ENCODE data around the gene DRC7.
"Not testable (repeated sequence)": the region's sequence is repeated elsewhere in the genome, so short reads cannot be mapped to it uniquely, and the experiment has no call there.

Gene DRC7

GRCh38 chr16:57708168-57708567 is 13.6 kb downstream of the DRC7 start:
- TF ChIP-seq CTCF (IDR thresholded peaks at IDR 0.05; ENCODE audit: low read depth, low read length), result no peak
- Histone ChIP-seq H3K36me3 (no peaks in the 10 kb centered on the region), H3K4me3 (ENCODE audit: low read depth, low read length) (no peak overlapping the region), H3K9me3 (ENCODE audit: severe bottlenecking) (no peaks in the 10 kb centered on the region), H3K27me3 (ENCODE audit: insufficient read depth, low read depth, severe bottlenecking) (no peaks in the 10 kb centered on the region), H3K27ac (no peak overlapping the region)
- DNase-seq, result no peak

- TF ChIP-seq CTCF (IDR thresholded peaks at IDR 0.05; ENCODE audit: low read depth, low read length), result no peak
- H3K27ac ChIP-seq, result no peak overlapping the region
- H3K27me3 ChIP-seq (ENCODE audit: insufficient read depth, low read depth, severe bottlenecking), result no peaks in the 10 kb centered on the region
- no peaks in the 10 kb centered on the region for H3K9me3 ChIP-seq (ENCODE audit: severe bottlenecking)
- H3K36me3 ChIP-seq, result no peaks in the 10 kb centered on the region
- no peak overlapping the region for H3K4me3 ChIP-seq (ENCODE audit: low read depth, low read length)
- no peak for DNase-seq
Observed at GRCh38 chr16:57709663-57710062, 15.1 kb downstream of the DRC7 start.

GRCh38 chr16:57711346-57711745 is 16.7 kb downstream of the DRC7 start:
- no peak for TF ChIP-seq CTCF (IDR thresholded peaks at IDR 0.05; ENCODE audit: low read depth, low read length)
- Histone ChIP-seq H3K9me3 (ENCODE audit: severe bottlenecking) (no peaks in the 10 kb centered on the region), H3K4me3 (ENCODE audit: low read depth, low read length) (no peak overlapping the region), H3K27ac (peak overlapping the region; percentile 6; the same call in 1 of the 2 replicates), H3K36me3 (no peaks in the 10 kb centered on the region), H3K27me3 (ENCODE audit: insufficient read depth, low read depth, severe bottlenecking) (no peaks in the 10 kb centered on the region)
- DNase-seq, result no peak

GRCh38 chr16:57711993-57712392 is 17.4 kb downstream of the DRC7 start:
- Histone ChIP-seq H3K9me3 (ENCODE audit: severe bottlenecking) (no peaks in the 10 kb centered on the region), H3K27me3 (ENCODE audit: insufficient read depth, low read depth, severe bottlenecking) (no peaks in the 10 kb centered on the region), H3K4me3 (ENCODE audit: low read depth, low read length) (no peak overlapping the region), H3K27ac (no peak overlapping the region), H3K36me3 (no peaks in the 10 kb centered on the region)
- TF ChIP-seq CTCF (IDR thresholded peaks at IDR 0.05; ENCODE audit: low read depth, low read length), result no peak
- no peak for DNase-seq

- peak; percentile 42 for DNase-seq
- not testable (repeated sequence) for H3K27me3 ChIP-seq (ENCODE audit: insufficient read depth, low read depth, severe bottlenecking); H3K27ac ChIP-seq; H3K4me3 ChIP-seq (ENCODE audit: low read depth, low read length); H3K9me3 ChIP-seq (ENCODE audit: severe bottlenecking); H3K36me3 ChIP-seq
Observed at GRCh38 chr16:57712569-57712968, 18.0 kb downstream of the DRC7 start.

GRCh38 chr16:57713596-57713995 is 19.0 kb downstream of the DRC7 start:
- TF ChIP-seq CTCF (IDR thresholded peaks at IDR 0.05; ENCODE audit: low read depth, low read length), result no peak
- no peak for DNase-seq
- Histone ChIP-seq H3K27me3 (ENCODE audit: insufficient read depth, low read depth, severe bottlenecking) (no peaks in the 10 kb centered on the region), H3K9me3 (ENCODE audit: severe bottlenecking) (no peaks in the 10 kb centered on the region), H3K36me3 (no peaks in the 10 kb centered on the region), H3K27ac (no peak overlapping the region), H3K4me3 (ENCODE audit: low read depth, low read length) (no peak overlapping the region)

All from WERI-Rb-1 (cell line).